K562 (cell line): ENCODE data around the gene ACAP3. TPM values are rescaled to one million over a fixed set of nuclear protein-coding genes. Genes with fewer than 3 reads are reported as not detected.

ENCODE experiments used
- ATF2 ChIP-seq: sonication (generic); formaldehyde crosslinking; IDR thresholded peaks from 2 replicates; pipeline ENCODE4 v1.8.1; 2022; ENCODE audit warnings: missing genetic modification reagents
- CBFA2T2 ChIP-seq: fragments of 450-650 bp; conservative IDR thresholded peaks from 2 replicates; pipeline ENCODE4 v1.6.1; 2017; ENCODE audit warnings: mild to moderate bottlenecking
- CXXC5 ChIP-seq: fragments of 250-450 bp; sonication (Bioruptor Pico); IDR thresholded peaks from 2 replicates; pipeline ENCODE4 v1.8.0; 2022; ENCODE audit warnings: inconsistent platforms, mild to moderate bottlenecking, moderate library complexity
- ESRRA ChIP-seq: fragments of 450-650 bp; IDR thresholded peaks from 2 replicates; pipeline ENCODE4 v1.6.1; 2014; ENCODE audit warnings: low read depth, mild to moderate bottlenecking, moderate library complexity, borderline replicate concordance
- JUND ChIP-seq, 2 experiments: IDR thresholded peaks; 2 replicates in 1 of 2; 3 replicates in 1 of 2; pipeline ENCODE4 v1.6.1; 2011; ENCODE audit warnings: borderline replicate concordance in 2 of 2, low read depth in 2 of 2, low read length in 2 of 2, improper control_type of control experiment in 1 of 2, missing biosample characterization in 1 of 2, missing genetic modification characterization in 1 of 2, missing genetic modification reagents in 1 of 2
- LARP7 ChIP-seq: fragments of 450-650 bp; IDR thresholded peaks from 2 replicates; pipeline ENCODE4 v1.6.1; 2016
- MAFF ChIP-seq: IDR thresholded peaks from 2 replicates; pipeline ENCODE4 v1.6.1; 2012; ENCODE audit warnings: low read length, improper control_type of control experiment
- MAZ ChIP-seq, 2 experiments: fragments of 450-650 bp in 1 of 2; sonication (generic) in 1 of 2; formaldehyde crosslinking; IDR thresholded peaks in 1 of 2; conservative IDR thresholded peaks in 1 of 2; 2 replicates each; pipeline versions ENCODE4 v1.4.0 to v1.5.0; 2020; ENCODE audit warnings: mild to moderate bottlenecking in 1 of 2, missing genetic modification reagents in 1 of 2
- MEF2A ChIP-seq: IDR thresholded peaks from 2 replicates; pipeline ENCODE4 v1.6.1; 2011; ENCODE audit warnings: low read depth, mild to moderate bottlenecking, low read length, moderate library complexity; ENCODE audit not compliant: control insufficient read depth
- MYC ChIP-seq, 2 experiments: fragments of 250-450 bp in 1 of 2; sonication (Bioruptor Pico) in 1 of 2; IDR thresholded peaks; 2 replicates each; pipeline versions ENCODE4 v1.5.1 to v1.6.1; 2012 to 2021; ENCODE audit warnings: low read depth in 2 of 2, borderline replicate concordance in 1 of 2, improper control_type of control experiment in 1 of 2, low read length in 1 of 2, mild to moderate bottlenecking in 1 of 2, moderate library complexity in 1 of 2
- POLR2G ChIP-seq: fragments of 200-400 bp; formaldehyde crosslinking; IDR thresholded peaks from 2 replicates; pipeline ENCODE4 v1.6.1; 2017; ENCODE audit warnings: low read depth, mild to moderate bottlenecking, antibody characterized with exemption, low read length, moderate library complexity
- POU5F1 ChIP-seq: fragments of 150-350 bp; IDR thresholded peaks from 2 replicates; pipeline ENCODE4 v1.6.1; 2014; ENCODE audit warnings: borderline replicate concordance, low read length, low read depth, mild to moderate bottlenecking; ENCODE audit not compliant: partially characterized antibody
- RB1 ChIP-seq: fragments of 450-650 bp; IDR thresholded peaks from 2 replicates; pipeline ENCODE4 v1.6.1; 2017; ENCODE audit warnings: low read depth, mild to moderate bottlenecking
- SMAD4 ChIP-seq: fragments of 250-450 bp; sonication (Bioruptor Pico); conservative IDR thresholded peaks from 2 replicates; pipeline ENCODE4 v1.8.0; 2021; ENCODE audit warnings: inconsistent platforms, mild to moderate bottlenecking, moderate library complexity
- STAT5B ChIP-seq: fragments of 250-450 bp; sonication (Bioruptor Pico); IDR thresholded peaks from 2 replicates; pipeline ENCODE4 v1.8.0; 2021; ENCODE audit warnings: mild to moderate bottlenecking, inconsistent platforms
- USF2 ChIP-seq: sonication (generic); formaldehyde crosslinking; IDR thresholded peaks from 2 replicates; pipeline ENCODE4 v1.5.0; 2020; ENCODE audit warnings: missing genetic modification reagents
- ZNF584 ChIP-seq: fragments of 200-800 bp; sonication (Bioruptor generic); IDR thresholded peaks from 2 replicates; pipeline ENCODE4 v1.6.1; 2016; ENCODE audit warnings: low read depth, mild to moderate bottlenecking, missing genetic modification characterization, missing compliant biosample characterization
- polyA plus RNA-seq, 8 experiments: library from polyadenylated mRNA; depleted of rRNA in 4 of 8; stranded (reverse) in 5 of 8; unstranded in 3 of 8; fragments of >200 nt; fragmentation: Nextera tagmentation in 2 of 8; fragmentation: Illumina TruSeq in 1 of 8; extraction: Ambion mirVana in 2 of 8; extraction: Trizol in 1 of 8; gene quantifications; 2 replicates each; pipeline versions ENCODE4 v1.2.1 to v1.2.3, GENCODE V29; 2011 to 2014; ENCODE audit warnings: inconsistent platforms in 1 of 8, missing spikeins in 1 of 8
- total RNA-seq, 7 experiments: library from RNA; depleted of rRNA in 6 of 7; stranded (reverse); fragments of >200 nt in 6 of 7; fragmentation: Illumina TruSeq in 2 of 7; extraction: Trizol in 2 of 7; gene quantifications; 2 replicates each; pipeline versions ENCODE4 v1.2.1 to v1.2.3, GENCODE V29; 2011 to 2021; ENCODE audit warnings: low replicate concordance in 1 of 7
- TF ChIP-seq, protein P1 (sequence below): sonication (generic); formaldehyde crosslinking; IDR thresholded peaks from 2 replicates; pipeline ENCODE4 v1.8.1; 2023; ENCODE audit warnings: mild to moderate bottlenecking, missing genetic modification reagents

The ACAP3 gene
- total and polyA plus RNA-seq, 9 of the 15 experiments (the other 6 are each of a cell fraction or from before 2014, with no cell fraction given): 0.01 to 49.0 (median 12.0) TPM

- peak; percentile 79; the same call in 1 of the 2 replicates for TF ChIP-seq ATF2
- TF ChIP-seq, protein P1, sequence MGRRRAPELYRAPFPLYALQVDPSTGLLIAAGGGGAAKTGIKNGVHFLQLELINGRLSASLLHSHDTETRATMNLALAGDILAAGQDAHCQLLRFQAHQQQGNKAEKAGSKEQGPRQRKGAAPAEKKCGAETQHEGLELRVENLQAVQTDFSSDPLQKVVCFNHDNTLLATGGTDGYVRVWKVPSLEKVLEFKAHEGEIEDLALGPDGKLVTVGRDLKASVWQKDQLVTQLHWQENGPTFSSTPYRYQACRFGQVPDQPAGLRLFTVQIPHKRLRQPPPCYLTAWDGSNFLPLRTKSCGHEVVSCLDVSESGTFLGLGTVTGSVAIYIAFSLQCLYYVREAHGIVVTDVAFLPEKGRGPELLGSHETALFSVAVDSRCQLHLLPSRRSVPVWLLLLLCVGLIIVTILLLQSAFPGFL (CRISPR knock-in tag): 0 out of 2 replicates have a peak, but pooled peaks have one; percentile 28
- peak; percentile 64 for TF ChIP-seq CBFA2T2
- TF ChIP-seq CXXC5 (CRISPR knock-in tag): peak; percentile 61
- peak; percentile 81 for TF ChIP-seq JUND (IDR thresholded peaks at IDR 0.05; ENCODE audit: borderline replicate concordance, low read depth, low read length)
- TF ChIP-seq JUND (tag; IDR thresholded peaks at IDR 0.05; ENCODE audit: borderline replicate concordance, low read depth, low read length): peak; percentile 62; the same call in 1 of the 3 replicates
- no peak for TF ChIP-seq LARP7
- TF ChIP-seq ZNF584 (CRISPR knock-in tag): peak; percentile 35; the same call in 1 of the 2 replicates
- no peak for TF ChIP-seq STAT5B (CRISPR knock-in tag)
- TF ChIP-seq RB1: 0 out of 2 replicates have a peak, but pooled peaks have one; percentile 26
- no peak for TF ChIP-seq POU5F1
- TF ChIP-seq MAZ (CRISPR knock-in tag; conservative IDR thresholded peaks at IDR 0.05 in 1 of 2, IDR thresholded peaks at IDR 0.05 in 1 of 2): peak in 1 of 2 experiments; percentile 48; a peak in 1 of 4 replicates
- peak; percentile 93 for TF ChIP-seq USF2
- TF ChIP-seq MYC (IDR thresholded peaks at IDR 0.05; ENCODE audit: low read depth, low read length): peak; percentile 60
- no peak for TF ChIP-seq MYC (CRISPR knock-in tag; IDR thresholded peaks at IDR 0.05; ENCODE audit: borderline replicate concordance, low read depth)
- peak; percentile 50 for TF ChIP-seq POLR2G
- peak; percentile 64; the same call in 1 of the 2 replicates for TF ChIP-seq SMAD4 (CRISPR knock-in tag)
- TF ChIP-seq ESRRA: peak; percentile 34; the same call in 1 of the 2 replicates
- TF ChIP-seq MAFF: no peak
- no peak for TF ChIP-seq MEF2A
Measured at GRCh38 chr1:1304331-1305299, 3.1 kb downstream of the ACAP3 start (continued).
